ENCODE measurements around the gene POTEI. TPM values are rescaled to one million over a fixed set of nuclear protein-coding genes. Genes with fewer than 3 reads are reported as not detected.
A peak's percentile ranks its signal among the peaks of the same experiment; 100 is the strongest.
"Not testable (repeated sequence)": the region's sequence is repeated elsewhere in the genome, so short reads cannot be mapped to it uniquely, and the experiment has no call there.

POTEI gene
- not detected for total RNA-seq

DNA sequence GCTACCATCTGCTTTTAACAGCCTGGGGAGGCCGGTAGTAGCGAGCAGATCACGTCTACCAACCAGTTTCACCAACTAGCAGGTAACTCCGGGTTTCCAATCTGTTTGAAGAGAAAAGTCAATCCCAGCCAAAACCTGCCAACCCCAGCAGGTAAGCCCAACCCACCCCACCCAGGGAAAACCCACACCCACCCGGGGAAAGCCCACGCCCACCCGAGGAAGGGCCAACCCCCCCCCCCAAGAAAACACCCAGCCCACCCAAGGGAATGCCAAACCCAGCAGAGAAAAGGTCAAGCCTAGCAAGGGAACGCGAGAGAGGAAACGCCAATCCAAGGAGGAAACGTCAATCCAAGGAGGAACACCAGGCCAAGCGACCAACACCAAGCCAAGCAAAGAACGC lies at the start of gene POTEI:
TSS of gene POTEI (minus strand) at position 101 of the 400 bp plus-strand sequence. CDS start at position 8, 93 bp downstream.
- H3K36me3 Mint-ChIP-seq; H3K27me3 Mint-ChIP-seq; H3K4me1 Mint-ChIP-seq; H3K9me3 Mint-ChIP-seq (ENCODE audit: low read depth); CTCF ChIA-PET; ATAC-seq; H3K4me3 Mint-ChIP-seq; H3K27ac Mint-ChIP-seq; DNase-seq: not testable (repeated sequence)

DNA sequence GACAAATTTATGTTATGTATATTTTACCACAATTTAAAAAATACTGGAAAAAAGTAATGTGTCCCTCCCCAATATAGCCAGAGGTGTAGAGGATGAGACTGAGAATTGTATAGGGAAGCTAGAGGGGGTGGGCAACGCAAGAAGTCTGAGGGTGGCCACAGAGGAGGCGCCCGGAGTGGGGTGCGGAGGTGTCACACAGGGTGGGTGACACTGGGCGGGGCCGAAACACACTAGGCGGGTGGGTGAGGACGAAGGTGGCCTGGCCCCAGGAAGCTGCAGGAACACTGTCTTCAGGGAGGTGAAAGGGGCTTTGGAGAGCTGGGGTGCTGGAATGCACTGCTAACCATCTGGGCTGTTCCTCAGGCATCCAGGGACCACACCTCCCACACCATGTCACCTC lies 47.3 kb upstream of the POTEI start:
- H3K27me3 Mint-ChIP-seq; CTCF ChIA-PET; DNase-seq; H3K36me3 Mint-ChIP-seq; H3K4me3 Mint-ChIP-seq; H3K9me3 Mint-ChIP-seq (ENCODE audit: low read depth); ATAC-seq; H3K27ac Mint-ChIP-seq; H3K4me1 Mint-ChIP-seq: not testable (repeated sequence)

DNA sequence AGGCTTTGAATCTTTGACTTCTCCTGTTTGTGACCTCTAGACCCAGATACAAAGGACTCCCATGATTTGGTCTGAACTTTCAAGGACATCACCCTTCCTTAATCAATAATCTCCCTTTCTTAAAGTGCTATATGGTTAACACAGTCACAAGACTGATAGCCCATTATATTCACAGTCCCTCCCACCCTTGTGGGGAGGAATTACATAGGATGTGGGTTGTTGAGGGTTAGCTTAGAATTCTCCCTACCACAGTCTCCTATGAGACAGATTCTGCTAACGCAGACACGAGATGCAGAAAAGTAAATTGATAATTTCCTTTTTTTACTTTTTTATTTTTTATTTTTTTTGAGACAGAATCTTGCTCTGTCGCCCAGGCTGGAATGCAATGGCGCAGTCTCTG lies 45.0 kb upstream of the POTEI start:
- H3K36me3 Mint-ChIP-seq; H3K4me1 Mint-ChIP-seq; H3K27me3 Mint-ChIP-seq; CTCF ChIA-PET; DNase-seq; H3K9me3 Mint-ChIP-seq (ENCODE audit: low read depth); ATAC-seq; H3K4me3 Mint-ChIP-seq; H3K27ac Mint-ChIP-seq: not testable (repeated sequence)

DNA sequence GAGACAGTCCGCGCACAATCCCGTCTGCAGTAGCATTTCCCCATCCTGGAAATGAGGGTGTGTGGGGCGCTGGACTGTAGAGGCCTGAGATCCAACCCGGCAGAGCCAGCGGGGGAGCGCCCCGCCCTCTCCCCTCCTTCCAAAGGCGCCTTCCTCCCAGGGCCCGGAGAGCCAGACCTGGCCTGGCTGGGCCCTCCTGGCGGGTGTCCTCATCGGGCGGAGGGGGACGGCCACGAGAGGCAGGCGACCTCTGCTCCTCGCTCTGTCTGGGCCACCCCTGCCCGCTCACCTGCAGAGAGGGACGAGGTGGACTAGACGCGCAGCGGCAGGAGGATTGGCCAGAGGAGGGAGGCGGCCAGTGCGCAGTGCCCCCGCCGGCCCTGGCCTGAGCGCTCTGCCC lies 40.3 kb upstream of the POTEI start:
- DNase-seq; H3K27ac Mint-ChIP-seq; H3K36me3 Mint-ChIP-seq; H3K27me3 Mint-ChIP-seq; CTCF ChIA-PET; H3K4me3 Mint-ChIP-seq; H3K4me1 Mint-ChIP-seq; ATAC-seq; H3K9me3 Mint-ChIP-seq (ENCODE audit: low read depth): not testable (repeated sequence)

DNA sequence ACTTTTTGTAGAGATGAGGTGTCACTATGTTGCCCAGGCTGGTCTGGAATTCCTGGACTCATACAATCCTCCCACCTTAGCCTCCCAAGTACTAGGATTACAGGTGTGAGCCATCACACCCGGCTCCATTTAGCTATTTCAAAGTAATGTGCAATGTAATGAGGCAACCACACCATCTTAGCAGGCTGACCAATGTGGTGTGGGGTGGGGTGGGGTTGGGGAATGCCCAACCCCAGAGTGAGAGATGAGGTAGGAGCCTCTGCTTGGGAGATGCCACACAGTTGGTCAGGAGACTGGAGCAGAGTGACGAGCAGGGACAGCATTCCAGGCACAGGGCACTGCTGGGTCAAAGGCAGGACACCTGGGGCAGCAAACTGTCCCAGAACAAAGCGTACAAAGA lies 39.3 kb upstream of the POTEI start:
- H3K9me3 Mint-ChIP-seq (ENCODE audit: low read depth); H3K4me3 Mint-ChIP-seq; ATAC-seq; H3K27me3 Mint-ChIP-seq; H3K27ac Mint-ChIP-seq; H3K36me3 Mint-ChIP-seq; CTCF ChIA-PET; H3K4me1 Mint-ChIP-seq; DNase-seq: not testable (repeated sequence)

- H3K27me3 Mint-ChIP-seq; H3K9me3 Mint-ChIP-seq (ENCODE audit: low read depth); H3K4me1 Mint-ChIP-seq; DNase-seq; ATAC-seq; CTCF ChIA-PET; H3K4me3 Mint-ChIP-seq; H3K27ac Mint-ChIP-seq; H3K36me3 Mint-ChIP-seq: not testable (repeated sequence)
Observed at GRCh38 chr2:130544978-130545377, 35.9 kb upstream of the POTEI start.

DNA sequence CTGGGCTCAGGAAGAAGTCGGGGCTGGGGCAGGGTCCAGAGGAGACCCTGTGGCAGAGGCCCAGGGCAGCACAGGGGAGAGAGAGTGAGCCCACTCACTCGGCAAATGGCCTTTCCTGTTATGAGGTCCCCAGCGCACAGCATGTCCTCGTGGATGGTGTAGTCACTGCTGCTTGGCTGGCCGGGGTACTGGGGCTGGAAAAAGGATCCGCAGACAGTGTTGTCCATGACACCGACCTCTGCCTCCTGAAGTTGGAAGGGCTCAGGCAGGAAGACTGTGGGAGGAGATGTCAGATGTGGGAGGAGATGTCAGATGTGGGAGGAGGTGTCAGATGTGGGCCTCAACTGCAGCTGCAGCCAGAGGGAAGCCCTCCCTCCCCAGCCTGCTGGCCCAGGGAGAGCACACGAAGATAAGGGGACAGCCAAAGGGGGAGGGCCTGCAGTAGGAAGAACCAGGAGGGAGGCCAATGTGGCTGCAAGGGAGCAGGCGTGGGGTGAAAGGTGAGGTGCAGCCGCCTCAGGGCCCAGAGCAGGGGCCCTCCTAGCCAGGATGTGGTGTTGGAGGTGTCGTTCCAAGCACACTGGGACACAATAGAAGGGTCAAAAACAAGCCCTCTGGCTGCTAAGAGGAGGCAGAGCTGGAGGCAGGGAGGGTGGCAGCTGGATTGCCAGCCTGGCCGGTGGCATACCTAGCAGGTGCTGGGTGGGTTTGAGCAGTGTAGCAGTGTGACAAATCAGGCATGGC lies 34.8 kb upstream of the POTEI start:
- H3K27ac Mint-ChIP-seq; H3K4me3 Mint-ChIP-seq; CTCF ChIA-PET; H3K4me1 Mint-ChIP-seq; H3K9me3 Mint-ChIP-seq (ENCODE audit: low read depth); H3K27me3 Mint-ChIP-seq; DNase-seq; H3K36me3 Mint-ChIP-seq: not testable (repeated sequence)
- ATAC-seq, result peak; percentile 12

DNA sequence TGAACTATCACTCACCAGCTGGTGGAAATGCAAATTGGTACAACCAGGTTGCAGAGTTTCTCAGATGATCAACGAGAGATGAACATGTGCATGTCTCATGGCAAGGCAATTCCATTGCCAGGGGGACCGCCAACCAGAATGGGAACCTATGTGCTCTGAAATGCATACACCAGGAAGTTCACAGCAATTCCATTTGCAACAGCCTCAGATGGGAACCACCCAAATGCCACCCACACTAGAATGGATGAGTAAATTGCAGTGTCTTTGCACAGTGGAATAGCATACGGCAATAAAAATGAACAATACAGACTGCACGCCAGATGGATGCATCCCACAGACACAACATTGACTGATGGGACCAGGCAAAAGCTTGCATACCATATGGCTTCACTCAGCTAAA lies 33.7 kb upstream of the POTEI start:
- H3K27me3 Mint-ChIP-seq; H3K4me3 Mint-ChIP-seq; H3K36me3 Mint-ChIP-seq; DNase-seq; H3K27ac Mint-ChIP-seq; ATAC-seq; H3K9me3 Mint-ChIP-seq (ENCODE audit: low read depth); CTCF ChIA-PET; H3K4me1 Mint-ChIP-seq: not testable (repeated sequence)

- DNase-seq; H3K27me3 Mint-ChIP-seq; H3K27ac Mint-ChIP-seq; H3K4me1 Mint-ChIP-seq; CTCF ChIA-PET; H3K36me3 Mint-ChIP-seq; H3K4me3 Mint-ChIP-seq; ATAC-seq; H3K9me3 Mint-ChIP-seq (ENCODE audit: low read depth): not testable (repeated sequence)
Observed at GRCh38 chr2:130538271-130538670, 29.1 kb upstream of the POTEI start.

DNA sequence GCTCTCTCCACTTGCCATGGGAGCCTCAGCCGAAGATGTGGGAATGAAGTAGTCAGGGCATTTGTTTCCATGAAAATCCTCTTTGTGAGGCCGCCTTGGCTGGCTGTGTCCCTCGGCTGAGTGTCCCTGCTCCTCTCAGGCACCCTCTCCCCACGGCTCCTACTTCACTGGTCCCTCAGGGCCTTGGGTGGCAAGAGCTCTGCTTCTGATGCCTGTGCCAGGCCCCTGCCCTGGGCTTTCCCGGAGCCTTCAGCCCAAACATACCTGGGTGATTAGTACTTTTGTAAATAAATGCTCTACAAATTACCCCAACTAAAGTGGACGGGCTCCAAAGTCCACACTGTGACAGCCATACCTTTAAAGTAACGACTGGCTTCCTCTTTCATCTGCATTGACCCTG lies 27.5 kb upstream of the POTEI start:
- ATAC-seq; H3K27ac Mint-ChIP-seq; H3K4me3 Mint-ChIP-seq; CTCF ChIA-PET; H3K9me3 Mint-ChIP-seq (ENCODE audit: low read depth); H3K27me3 Mint-ChIP-seq; DNase-seq; H3K4me1 Mint-ChIP-seq; H3K36me3 Mint-ChIP-seq: not testable (repeated sequence)

GRCh38 chr2:130531672-130532071 lies 22.5 kb upstream of the POTEI start:
- DNase-seq; H3K9me3 Mint-ChIP-seq (ENCODE audit: low read depth); H3K36me3 Mint-ChIP-seq; H3K4me3 Mint-ChIP-seq; H3K4me1 Mint-ChIP-seq; CTCF ChIA-PET; H3K27me3 Mint-ChIP-seq; H3K27ac Mint-ChIP-seq: not testable (repeated sequence)
- peak; percentile 23 for ATAC-seq

GRCh38 chr2:130531225-130531624 lies 22.1 kb upstream of the POTEI start:
- CTCF ChIA-PET; H3K4me3 Mint-ChIP-seq; DNase-seq; H3K27ac Mint-ChIP-seq; H3K27me3 Mint-ChIP-seq; H3K4me1 Mint-ChIP-seq; H3K9me3 Mint-ChIP-seq (ENCODE audit: low read depth); H3K36me3 Mint-ChIP-seq: not testable (repeated sequence)
- peak; percentile 73 for ATAC-seq

- H3K36me3 Mint-ChIP-seq; H3K27ac Mint-ChIP-seq; DNase-seq; ATAC-seq; H3K4me3 Mint-ChIP-seq; H3K27me3 Mint-ChIP-seq; H3K4me1 Mint-ChIP-seq; CTCF ChIA-PET; H3K9me3 Mint-ChIP-seq (ENCODE audit: low read depth): not testable (repeated sequence)
Observed at GRCh38 chr2:130530212-130530611, 21.1 kb upstream of the POTEI start.

- H3K36me3 Mint-ChIP-seq; ATAC-seq; H3K4me1 Mint-ChIP-seq; H3K9me3 Mint-ChIP-seq (ENCODE audit: low read depth); H3K4me3 Mint-ChIP-seq; H3K27ac Mint-ChIP-seq; DNase-seq; H3K27me3 Mint-ChIP-seq; CTCF ChIA-PET: not testable (repeated sequence)
Observed at GRCh38 chr2:130529545-130529944, 20.4 kb upstream of the POTEI start.

Measured in activated CD8-positive, alpha-beta memory T cell treated with anti-CD3 and anti-CD28 coated beads, Interleukin-2, amount 10 ng/mL, durations not matched to agents 7 days and 5 days (primary cell).